HepG2 (cell line): Measurements from ENCODE around the gene TPX2. TPM values are rescaled to one million over a fixed set of nuclear protein-coding genes. Genes with fewer than 3 reads are reported as not detected.

Experiments used
- AKAP8 ChIP-seq: sonication (generic); formaldehyde crosslinking; IDR thresholded peaks from 2 replicates; pipeline ENCODE4 v1.5.1; 2020; ENCODE audit warnings: mild to moderate bottlenecking, missing genetic modification reagents
- ATF7 ChIP-seq, 2 experiments: fragments of 450-650 bp in 1 of 2; sonication (generic) in 1 of 2; formaldehyde crosslinking in 1 of 2; IDR thresholded peaks; 2 replicates each; pipeline versions ENCODE4 v1.4.0 to v1.6.1; 2016 to 2020; ENCODE audit warnings: antibody characterized with exemption in 1 of 2, mild to moderate bottlenecking in 1 of 2, missing genetic modification reagents in 1 of 2
- GZF1 ChIP-seq: sonication (generic); formaldehyde crosslinking; IDR thresholded peaks from 2 replicates; pipeline ENCODE4 v1.5.1; 2020; ENCODE audit warnings: mild to moderate bottlenecking, missing genetic modification reagents
- HCFC1 ChIP-seq: fragments of 150-350 bp; IDR thresholded peaks from 2 replicates; pipeline ENCODE4 v1.6.1; 2014; ENCODE audit warnings: low read depth, low read length
- HNRNPH1 ChIP-seq: fragments of 200-400 bp; formaldehyde crosslinking; optimal IDR thresholded peaks from 2 replicates; pipeline ENCODE3; 2017; ENCODE audit warnings: mild to moderate bottlenecking, low read depth, low read length
- MTF2 ChIP-seq: sonication (generic); formaldehyde crosslinking; IDR thresholded peaks from 2 replicates; pipeline ENCODE4 v1.5.0; 2020; ENCODE audit warnings: missing genetic modification reagents, borderline replicate concordance
- PHF5A ChIP-seq: IDR thresholded peaks from one replicate; pipeline ENCODE4 v1.6.1; 2018; ENCODE audit warnings: low read depth, missing genetic modification reagents; ENCODE audit not compliant: unreplicated experiment
- SALL1 ChIP-seq: sonication (generic); formaldehyde crosslinking; IDR thresholded peaks from 2 replicates; pipeline ENCODE4 v1.8.0; 2022; ENCODE audit warnings: mild to moderate bottlenecking, missing genetic modification reagents
- SCMH1 ChIP-seq: sonication (generic); formaldehyde crosslinking; IDR thresholded peaks from 2 replicates; pipeline ENCODE4 v1.9.0; 2021; ENCODE audit warnings: missing genetic modification reagents, mild to moderate bottlenecking, borderline replicate concordance
- SMARCC2 ChIP-seq: fragments of 450-650 bp; IDR thresholded peaks from 2 replicates; pipeline ENCODE4 v1.6.1; 2017; ENCODE audit warnings: antibody characterized with exemption, mild to moderate bottlenecking
- ZNF24 ChIP-seq: fragments of 450-650 bp; IDR thresholded peaks from 2 replicates; pipeline ENCODE4 v1.6.1; 2017; ENCODE audit warnings: antibody characterized with exemption, mild to moderate bottlenecking
- ZNF337 ChIP-seq: sonication (generic); formaldehyde crosslinking; IDR thresholded peaks from 2 replicates; pipeline ENCODE4 v1.5.1; 2020; ENCODE audit warnings: missing genetic modification reagents, low read depth, mild to moderate bottlenecking, borderline replicate concordance
- ZNF430 ChIP-seq: sonication (generic); formaldehyde crosslinking; IDR thresholded peaks from 2 replicates; pipeline ENCODE4 v1.9.0; 2021; ENCODE audit warnings: mild to moderate bottlenecking, missing genetic modification reagents
- ZNF446 ChIP-seq: sonication (generic); formaldehyde crosslinking; IDR thresholded peaks from 2 replicates; pipeline ENCODE4 v1.5.0; 2020; ENCODE audit warnings: mild to moderate bottlenecking, missing genetic modification reagents
- ZNF451 ChIP-seq: sonication (generic); formaldehyde crosslinking; IDR thresholded peaks from 2 replicates; pipeline ENCODE4 v1.5.0; 2020; ENCODE audit warnings: mild to moderate bottlenecking, missing genetic modification reagents
- ZNF501 ChIP-seq: sonication (generic); formaldehyde crosslinking; IDR thresholded peaks from 2 replicates; pipeline ENCODE4 v1.5.1; 2020; ENCODE audit warnings: mild to moderate bottlenecking, moderate library complexity, missing genetic modification reagents
- polyA plus RNA-seq, 8 experiments: library from polyadenylated mRNA; depleted of rRNA in 3 of 8; stranded (reverse) in 7 of 8; unstranded in 1 of 8; fragments of >200 nt; fragmentation: Illumina TruSeq in 4 of 8; extraction: Trizol in 4 of 8; gene quantifications; 2 replicates each; pipeline versions ENCODE4 v1.2.1 to v1.2.3, GENCODE V29; 2011 to 2016; ENCODE audit warnings: low read depth in 4 of 8, missing spikeins in 1 of 8, mixed read lengths in 1 of 8; ENCODE audit not compliant: insufficient read depth in 1 of 8
- total RNA-seq, 5 experiments: library from RNA; depleted of rRNA; stranded (reverse); fragments of >200 nt; fragmentation: Illumina TruSeq; extraction: Trizol; gene quantifications; 2 replicates each; pipeline ENCODE4 v1.2.3, GENCODE V29; 2016; ENCODE audit warnings: low read depth in 1 of 5
- TF ChIP-seq, protein P1 (sequence below): sonication (generic); formaldehyde crosslinking; IDR thresholded peaks from 2 replicates; pipeline ENCODE4 v1.9.0; 2021; ENCODE audit warnings: missing genetic modification reagents, borderline replicate concordance
- TF ChIP-seq, protein P2 (sequence below): sonication (generic); formaldehyde crosslinking; IDR thresholded peaks from 2 replicates; pipeline ENCODE4 v1.4.0; 2020; ENCODE audit warnings: low read depth, mild to moderate bottlenecking, missing genetic modification reagents
- TF ChIP-seq, protein P3 (sequence below): IDR thresholded peaks from 2 replicates; pipeline ENCODE4 v1.6.1; 2016
- TF ChIP-seq, protein P4 (sequence below): sonication (generic); formaldehyde crosslinking; IDR thresholded peaks from 2 replicates; pipeline ENCODE4 v1.4.0; 2020; ENCODE audit warnings: missing genetic modification reagents

The TPX2 gene
- total and polyA plus RNA-seq, 2 of the 13 experiments (the other 11 are each of a cell fraction or from before 2014, with no cell fraction given): 34.3 to 124 TPM

DNA sequence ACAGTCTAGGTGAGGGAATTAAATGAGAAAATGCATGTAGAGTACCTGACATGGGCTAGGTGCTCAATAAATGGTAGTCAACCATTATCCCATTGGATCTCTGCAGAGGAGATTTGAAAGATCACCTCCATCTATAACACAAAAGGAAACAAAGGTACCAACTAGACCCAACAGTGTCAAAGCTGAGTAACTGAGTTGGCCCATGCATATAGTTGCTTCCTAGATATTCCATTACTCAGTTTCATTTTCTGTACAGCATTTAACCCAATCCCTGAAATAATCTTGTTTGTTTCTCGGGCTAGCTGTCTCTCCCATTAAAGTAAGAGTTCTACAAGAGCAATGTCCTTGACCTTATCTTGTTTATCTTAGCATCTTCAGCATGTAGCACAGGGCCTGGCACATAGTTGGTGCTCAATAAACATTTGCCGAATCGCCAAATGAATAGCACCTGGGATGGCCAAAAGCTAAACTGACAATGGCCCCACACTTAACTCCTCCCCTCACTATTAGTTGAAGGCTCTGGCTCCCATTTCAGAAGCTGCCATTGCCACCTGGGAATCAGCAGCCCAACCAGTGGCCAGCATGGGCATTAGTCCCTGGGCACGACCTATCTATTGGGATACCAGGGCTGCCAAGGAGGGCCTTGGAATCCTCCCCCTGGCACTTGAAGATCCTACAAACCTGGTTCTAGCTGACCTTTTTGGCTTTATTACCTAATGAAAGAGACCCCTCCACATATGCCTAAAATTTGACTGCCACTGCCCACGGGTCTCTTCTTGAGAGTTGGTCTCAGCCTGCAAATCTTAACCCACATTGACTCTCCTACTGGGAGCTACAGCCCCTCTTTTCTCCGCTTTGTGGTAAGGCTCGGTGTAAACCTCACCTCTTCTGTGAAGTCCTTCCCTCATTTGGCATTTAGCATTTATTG lies 39.0 kb upstream of the TPX2 start (continued):
- no peak for TF ChIP-seq HNRNPH1
- no peak for TF ChIP-seq SCMH1 (CRISPR knock-in tag)
- no peak for TF ChIP-seq AKAP8 (CRISPR knock-in tag)
- TF ChIP-seq, protein P1, sequence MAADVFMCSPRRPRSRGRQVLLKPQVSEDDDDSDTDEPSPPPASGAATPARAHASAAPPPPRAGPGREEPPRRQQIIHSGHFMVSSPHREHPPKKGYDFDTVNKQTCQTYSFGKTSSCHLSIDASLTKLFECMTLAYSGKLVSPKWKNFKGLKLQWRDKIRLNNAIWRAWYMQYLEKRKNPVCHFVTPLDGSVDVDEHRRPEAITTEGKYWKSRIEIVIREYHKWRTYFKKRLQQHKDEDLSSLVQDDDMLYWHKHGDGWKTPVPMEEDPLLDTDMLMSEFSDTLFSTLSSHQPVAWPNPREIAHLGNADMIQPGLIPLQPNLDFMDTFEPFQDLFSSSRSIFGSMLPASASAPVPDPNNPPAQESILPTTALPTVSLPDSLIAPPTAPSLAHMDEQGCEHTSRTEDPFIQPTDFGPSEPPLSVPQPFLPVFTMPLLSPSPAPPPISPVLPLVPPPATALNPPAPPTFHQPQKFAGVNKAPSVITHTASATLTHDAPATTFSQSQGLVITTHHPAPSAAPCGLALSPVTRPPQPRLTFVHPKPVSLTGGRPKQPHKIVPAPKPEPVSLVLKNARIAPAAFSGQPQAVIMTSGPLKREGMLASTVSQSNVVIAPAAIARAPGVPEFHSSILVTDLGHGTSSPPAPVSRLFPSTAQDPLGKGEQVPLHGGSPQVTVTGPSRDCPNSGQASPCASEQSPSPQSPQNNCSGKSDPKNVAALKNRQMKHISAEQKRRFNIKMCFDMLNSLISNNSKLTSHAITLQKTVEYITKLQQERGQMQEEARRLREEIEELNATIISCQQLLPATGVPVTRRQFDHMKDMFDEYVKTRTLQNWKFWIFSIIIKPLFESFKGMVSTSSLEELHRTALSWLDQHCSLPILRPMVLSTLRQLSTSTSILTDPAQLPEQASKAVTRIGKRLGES (CRISPR knock-in tag): 0 out of 2 replicates have a peak, but pooled peaks have one; percentile 33
- TF ChIP-seq, protein P2, sequence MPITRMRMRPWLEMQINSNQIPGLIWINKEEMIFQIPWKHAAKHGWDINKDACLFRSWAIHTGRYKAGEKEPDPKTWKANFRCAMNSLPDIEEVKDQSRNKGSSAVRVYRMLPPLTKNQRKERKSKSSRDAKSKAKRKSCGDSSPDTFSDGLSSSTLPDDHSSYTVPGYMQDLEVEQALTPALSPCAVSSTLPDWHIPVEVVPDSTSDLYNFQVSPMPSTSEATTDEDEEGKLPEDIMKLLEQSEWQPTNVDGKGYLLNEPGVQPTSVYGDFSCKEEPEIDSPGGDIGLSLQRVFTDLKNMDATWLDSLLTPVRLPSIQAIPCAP (CRISPR knock-in tag): no peak
- no peak for TF ChIP-seq MTF2 (CRISPR knock-in tag)
- TF ChIP-seq PHF5A (CRISPR knock-in tag): no peak
- TF ChIP-seq SALL1 (CRISPR knock-in tag): no peak
- TF ChIP-seq ZNF446 (CRISPR knock-in tag): 0 out of 2 replicates have a peak, but pooled peaks have one; percentile 13
- TF ChIP-seq SMARCC2: no peak
- no peak for TF ChIP-seq ZNF337
- TF ChIP-seq, protein P3, sequence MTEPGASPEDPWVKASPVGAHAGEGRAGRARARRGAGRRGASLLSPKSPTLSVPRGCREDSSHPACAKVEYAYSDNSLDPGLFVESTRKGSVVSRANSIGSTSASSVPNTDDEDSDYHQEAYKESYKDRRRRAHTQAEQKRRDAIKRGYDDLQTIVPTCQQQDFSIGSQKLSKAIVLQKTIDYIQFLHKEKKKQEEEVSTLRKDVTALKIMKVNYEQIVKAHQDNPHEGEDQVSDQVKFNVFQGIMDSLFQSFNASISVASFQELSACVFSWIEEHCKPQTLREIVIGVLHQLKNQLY (CRISPR knock-in tag): no peak
- 0 out of 2 replicates have a peak, but pooled peaks have one; percentile 59 for TF ChIP-seq ZNF451 (CRISPR knock-in tag)
- 0 out of 2 replicates have a peak, but pooled peaks have one; percentile 13 for TF ChIP-seq ZNF501 (CRISPR knock-in tag)
- TF ChIP-seq ATF7 (IDR thresholded peaks at IDR 0.05): no peak
- TF ChIP-seq ATF7 (CRISPR knock-in tag; IDR thresholded peaks at IDR 0.05): 0 out of 2 replicates have a peak, but pooled peaks have one; percentile 4
- no peak for TF ChIP-seq GZF1 (CRISPR knock-in tag)
- TF ChIP-seq, protein P4, sequence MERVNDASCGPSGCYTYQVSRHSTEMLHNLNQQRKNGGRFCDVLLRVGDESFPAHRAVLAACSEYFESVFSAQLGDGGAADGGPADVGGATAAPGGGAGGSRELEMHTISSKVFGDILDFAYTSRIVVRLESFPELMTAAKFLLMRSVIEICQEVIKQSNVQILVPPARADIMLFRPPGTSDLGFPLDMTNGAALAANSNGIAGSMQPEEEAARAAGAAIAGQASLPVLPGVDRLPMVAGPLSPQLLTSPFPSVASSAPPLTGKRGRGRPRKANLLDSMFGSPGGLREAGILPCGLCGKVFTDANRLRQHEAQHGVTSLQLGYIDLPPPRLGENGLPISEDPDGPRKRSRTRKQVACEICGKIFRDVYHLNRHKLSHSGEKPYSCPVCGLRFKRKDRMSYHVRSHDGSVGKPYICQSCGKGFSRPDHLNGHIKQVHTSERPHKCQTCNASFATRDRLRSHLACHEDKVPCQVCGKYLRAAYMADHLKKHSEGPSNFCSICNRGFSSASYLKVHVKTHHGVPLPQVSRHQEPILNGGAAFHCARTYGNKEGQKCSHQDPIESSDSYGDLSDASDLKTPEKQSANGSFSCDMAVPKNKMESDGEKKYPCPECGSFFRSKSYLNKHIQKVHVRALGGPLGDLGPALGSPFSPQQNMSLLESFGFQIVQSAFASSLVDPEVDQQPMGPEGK (CRISPR knock-in tag): no peak
- TF ChIP-seq ZNF430 (CRISPR knock-in tag): no peak
- TF ChIP-seq HCFC1: no peak
- no peak for TF ChIP-seq ZNF24
